Bronchial epithelial cell (primary cell): Measurements from ENCODE around the gene MED19. TPM values are rescaled to one million over a fixed set of nuclear protein-coding genes. Genes with fewer than 3 reads are reported as not detected.
A peak's percentile ranks its signal among the peaks of the same experiment; 100 is the strongest.
"Not testable (repeated sequence)": the region's sequence is repeated elsewhere in the genome, so short reads cannot be mapped to it uniquely, and the experiment has no call there.

ENCODE experiments used
- DNase-seq: peaks from one replicate; pipeline ENCODE4 v3.0.0-alpha.2; 2010; ENCODE audit warnings: low read depth
- FAIRE-seq: peaks from 2 replicates; lab custom pipeline; 2011; peaks lifted over from hg19 to GRCh38; lab: Jason Lieb, UNC
- H3K27me3 ChIP-seq: 2 replicates; pipeline ENCODE4 v1.5.1; 2011; ENCODE audit warnings: low read length; ENCODE audit not compliant: control insufficient read depth, insufficient read depth
- H3K36me3 ChIP-seq: 2 replicates; pipeline ENCODE4 v1.5.1; 2011; ENCODE audit warnings: low read length; ENCODE audit not compliant: control insufficient read depth, insufficient read depth
- H3K4me3 ChIP-seq: 2 replicates; pipeline ENCODE4 v1.5.1; 2011; ENCODE audit warnings: mild to moderate bottlenecking, low read depth, low read length, control low read depth
- total RNA-seq: library from RNA; depleted of rRNA; stranded (reverse); fragments of >200 nt; gene quantifications from 2 replicates; pipeline ENCODE4 v1.2.1, GENCODE V29; 2014
- TF ChIP-seq, protein P1 (sequence below): IDR thresholded peaks from 2 replicates; pipeline ENCODE4 v1.5.1; 2011; ENCODE audit warnings: mild to moderate bottlenecking, moderate library complexity, low read length, control low read depth, inconsistent platforms; ENCODE audit not compliant: insufficient read depth, severe bottlenecking

MED19 gene
- total RNA-seq, 1 donor from 2014 or later, result 13.2 TPM

DNA sequence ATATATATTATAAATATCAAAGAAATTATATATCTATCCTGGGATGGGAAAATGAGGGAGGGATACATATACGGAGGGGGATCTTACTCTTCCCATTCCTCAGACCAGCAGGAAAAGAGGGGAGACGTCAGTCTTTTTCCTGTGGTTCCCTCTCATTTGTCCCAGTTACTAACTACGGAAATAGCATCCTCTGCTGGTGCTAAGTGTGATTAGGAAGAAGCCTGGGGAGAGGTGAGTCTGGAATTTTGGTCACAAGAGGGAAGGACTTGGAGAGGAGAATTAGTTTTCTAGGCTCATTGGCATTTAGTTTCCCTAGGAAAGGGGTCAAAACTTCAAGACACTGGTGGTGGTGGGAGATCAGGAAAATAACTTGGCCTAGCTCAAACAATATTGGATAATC lies 11.6 kb downstream of the MED19 start:
- FAIRE-seq (no peak), DNase-seq (no peak)
- Histone ChIP-seq H3K36me3 (peaks cover 32% of the 10 kb centered on the region), H3K4me3 (no peak overlapping the region), H3K27me3 (no peaks in the 10 kb centered on the region)
- TF ChIP-seq, protein P1, sequence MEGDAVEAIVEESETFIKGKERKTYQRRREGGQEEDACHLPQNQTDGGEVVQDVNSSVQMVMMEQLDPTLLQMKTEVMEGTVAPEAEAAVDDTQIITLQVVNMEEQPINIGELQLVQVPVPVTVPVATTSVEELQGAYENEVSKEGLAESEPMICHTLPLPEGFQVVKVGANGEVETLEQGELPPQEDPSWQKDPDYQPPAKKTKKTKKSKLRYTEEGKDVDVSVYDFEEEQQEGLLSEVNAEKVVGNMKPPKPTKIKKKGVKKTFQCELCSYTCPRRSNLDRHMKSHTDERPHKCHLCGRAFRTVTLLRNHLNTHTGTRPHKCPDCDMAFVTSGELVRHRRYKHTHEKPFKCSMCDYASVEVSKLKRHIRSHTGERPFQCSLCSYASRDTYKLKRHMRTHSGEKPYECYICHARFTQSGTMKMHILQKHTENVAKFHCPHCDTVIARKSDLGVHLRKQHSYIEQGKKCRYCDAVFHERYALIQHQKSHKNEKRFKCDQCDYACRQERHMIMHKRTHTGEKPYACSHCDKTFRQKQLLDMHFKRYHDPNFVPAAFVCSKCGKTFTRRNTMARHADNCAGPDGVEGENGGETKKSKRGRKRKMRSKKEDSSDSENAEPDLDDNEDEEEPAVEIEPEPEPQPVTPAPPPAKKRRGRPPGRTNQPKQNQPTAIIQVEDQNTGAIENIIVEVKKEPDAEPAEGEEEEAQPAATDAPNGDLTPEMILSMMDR, result no peak

DNA sequence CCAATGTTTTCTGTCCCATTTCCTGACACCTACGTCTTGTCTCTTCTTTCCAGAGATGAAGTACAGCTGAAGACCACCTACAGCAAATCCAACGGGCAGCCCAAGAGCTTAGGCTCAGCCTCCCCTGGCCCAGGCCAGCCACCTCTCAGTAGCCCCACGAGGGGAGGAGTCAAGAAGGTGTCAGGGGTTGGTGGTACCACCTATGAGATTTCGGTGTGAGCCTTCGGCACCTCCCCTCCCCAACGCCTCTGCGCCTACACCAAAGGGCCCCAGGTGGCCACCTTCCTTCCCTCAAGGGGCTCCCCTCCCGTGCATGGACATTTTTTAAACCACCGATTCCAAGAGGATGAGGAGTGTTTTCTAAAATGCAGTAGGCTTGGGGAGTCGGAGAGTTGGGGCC lies 12.2 kb downstream of the MED19 start:
- TF ChIP-seq, protein P1, result no peak
- Histone ChIP-seq H3K4me3 (no peak overlapping the region), H3K36me3 (peaks cover 33% of the 10 kb centered on the region), H3K27me3 (no peaks in the 10 kb centered on the region)
- FAIRE-seq (no peak), DNase-seq (no peak)

DNA sequence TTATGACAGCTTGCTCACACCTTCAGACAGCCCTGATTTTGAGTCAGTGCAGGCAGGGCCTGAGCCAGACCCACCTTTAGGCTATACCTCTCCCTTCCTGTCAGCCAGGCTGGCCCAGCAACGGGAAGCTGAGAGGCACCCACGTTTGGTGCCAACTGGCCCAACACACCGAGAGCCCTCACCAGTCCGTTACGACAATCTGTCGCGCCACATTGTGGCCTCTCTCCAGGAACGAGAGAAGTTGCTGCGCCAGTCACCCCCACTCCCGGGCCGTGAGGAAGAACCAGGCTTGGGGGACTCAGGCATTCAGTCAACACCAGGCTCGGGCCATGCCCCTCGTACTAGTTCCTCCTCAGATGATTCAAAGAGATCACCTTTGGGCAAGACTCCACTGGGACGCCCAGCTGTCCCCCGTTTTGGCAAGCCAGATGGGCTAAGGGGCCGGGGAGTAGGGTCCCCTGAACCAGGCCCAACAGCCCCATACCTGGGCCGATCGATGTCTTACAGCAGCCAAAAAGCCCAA lies 13.1 kb downstream of the MED19 start:
- FAIRE-seq (no peak), DNase-seq (no peak)
- TF ChIP-seq, protein P1, result no peak
- H3K27me3 ChIP-seq, result no peaks in the 10 kb centered on the region
- no peak overlapping the region for H3K4me3 ChIP-seq
- peaks cover 31% of the 10 kb centered on the region for H3K36me3 ChIP-seq

DNA sequence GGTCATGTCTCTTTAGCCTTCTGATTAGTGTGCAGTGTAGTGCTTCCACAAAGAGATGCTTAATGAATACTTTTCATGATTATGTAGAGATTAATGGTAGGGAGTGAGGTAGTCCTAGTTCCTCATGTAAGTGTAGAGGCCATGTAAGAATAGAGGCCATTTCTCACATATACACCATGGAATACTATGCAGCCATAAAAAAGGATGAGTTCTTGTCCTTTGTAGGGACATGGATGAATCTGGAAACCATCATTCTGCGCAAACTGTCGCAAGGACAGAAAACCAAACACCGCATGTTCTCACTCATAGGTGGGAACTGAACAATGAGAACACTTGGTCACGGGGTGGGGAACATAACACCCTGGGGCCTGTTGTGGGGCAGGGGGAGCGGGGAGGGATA lies 21.5 kb downstream of the MED19 start:
- DNase-seq, H3K27me3 ChIP-seq, H3K4me3 ChIP-seq, FAIRE-seq: not testable (repeated sequence)
- peaks cover 16% of the 10 kb centered on the region for H3K36me3 ChIP-seq

DNA sequence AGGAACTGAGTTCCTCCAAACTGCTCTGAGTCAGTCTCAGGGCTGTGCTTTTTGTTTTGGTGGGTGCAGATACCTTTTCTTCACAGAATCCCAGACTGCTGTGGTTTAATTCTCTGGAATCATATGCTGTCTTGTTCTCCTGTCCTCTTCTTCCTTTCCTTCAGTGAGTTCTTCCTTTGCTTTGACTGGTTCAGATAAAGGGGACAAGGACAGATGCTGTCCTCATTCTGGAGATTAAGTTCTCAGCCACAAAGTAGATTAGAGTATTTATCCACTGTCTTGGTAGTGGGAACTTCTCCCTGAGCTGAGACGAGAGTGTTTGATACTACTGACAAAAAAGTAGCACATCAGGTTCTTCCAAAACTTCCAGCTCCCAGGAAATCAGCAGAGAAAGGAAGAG lies 30.8 kb downstream of the MED19 start:
- DNase-seq (no peak), FAIRE-seq (no peak)
- Histone ChIP-seq H3K27me3 (no peaks in the 10 kb centered on the region), H3K4me3 (no peak overlapping the region), H3K36me3 (peaks cover 10% of the 10 kb centered on the region)
- TF ChIP-seq, protein P1, result no peak

DNA sequence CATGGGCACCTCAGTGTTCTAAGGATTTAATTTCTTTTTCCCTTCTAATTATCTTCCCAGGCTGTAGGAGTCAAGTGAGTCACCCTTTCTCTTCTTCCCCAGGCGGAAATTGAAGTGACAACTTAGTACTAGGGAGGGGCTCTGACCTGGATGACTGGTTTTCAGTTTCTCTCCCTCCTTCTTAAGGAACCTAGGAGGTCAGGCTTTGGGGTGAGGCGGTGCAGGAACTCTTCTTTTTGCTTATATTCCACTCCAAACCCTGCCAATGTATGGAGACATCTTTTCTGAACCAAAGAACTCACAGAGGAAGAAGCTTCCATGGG lies 31.5 kb downstream of the MED19 start:
- no peaks in the 10 kb centered on the region for H3K27me3 ChIP-seq
- FAIRE-seq (no peak), DNase-seq (peak; percentile 89)
- TF ChIP-seq, protein P1, result no peak
- H3K36me3 ChIP-seq, result peaks cover 10% of the 10 kb centered on the region
- no peak overlapping the region for H3K4me3 ChIP-seq
